GM18873 (cell line): ENCODE results near the gene ENTPD6.
"Not testable (repeated sequence)": the region's sequence is repeated elsewhere in the genome, so short reads cannot be mapped to it uniquely, and the experiment has no call there.

Experiments
- ATAC-seq: cut with Tn5 transposase; IDR thresholded peaks from one replicate; pipeline ENCODE4 v1.9.1; 2021; ENCODE audit warnings: mild to moderate bottlenecking, moderate library complexity, moderate number of reproducible peaks; ENCODE audit not compliant: unreplicated experiment, low FRiP score

ENTPD6 gene

GRCh38 chr20:25252686-25253421 lies 57.3 kb downstream of the ENTPD6 start:
- no peak for ATAC-seq

GRCh38 chr20:25253606-25254275 lies 58.2 kb downstream of the ENTPD6 start:
- no peak for ATAC-seq

GRCh38 chr20:25254571-25254970 lies 59.1 kb downstream of the ENTPD6 start:
- ATAC-seq = no peak

GRCh38 chr20:25254986-25255680 lies 59.6 kb downstream of the ENTPD6 start:
- ATAC-seq = no peak

- no peak for ATAC-seq
Measured at GRCh38 chr20:25256226-25256859, 60.8 kb downstream of the ENTPD6 start.

GRCh38 chr20:25257130-25257529 lies 61.6 kb downstream of the ENTPD6 start:
- no peak for ATAC-seq

GRCh38 chr20:25257756-25258475 lies 62.4 kb downstream of the ENTPD6 start:
- no peak for ATAC-seq

- no peak for ATAC-seq
Measured at GRCh38 chr20:25258476-25258805, 62.9 kb downstream of the ENTPD6 start.

- ATAC-seq = no peak
Measured at GRCh38 chr20:25258828-25259227, 63.3 kb downstream of the ENTPD6 start.

- no peak for ATAC-seq
Measured at GRCh38 chr20:25259358-25259757, 63.8 kb downstream of the ENTPD6 start.

- no peak for ATAC-seq
Measured at GRCh38 chr20:25259788-25260254, 64.3 kb downstream of the ENTPD6 start.

- not testable (repeated sequence) for ATAC-seq
Measured at GRCh38 chr20:25260770-25261437, 65.4 kb downstream of the ENTPD6 start.

GRCh38 chr20:25269057-25269832 lies 73.7 kb downstream of the ENTPD6 start:
- no peak for ATAC-seq

- ATAC-seq = no peak
Measured at GRCh38 chr20:25269833-25270170, 74.3 kb downstream of the ENTPD6 start.

GRCh38 chr20:25270829-25271251 lies 75.3 kb downstream of the ENTPD6 start:
- ATAC-seq = no peak

- no peak for ATAC-seq
Measured at GRCh38 chr20:25271486-25272222, 76.1 kb downstream of the ENTPD6 start.

GRCh38 chr20:25272223-25273000 lies 76.9 kb downstream of the ENTPD6 start:
- no peak for ATAC-seq

GRCh38 chr20:25273046-25273445 lies 77.5 kb downstream of the ENTPD6 start:
- no peak for ATAC-seq
